Stimulated activated CD8-positive, alpha-beta memory T cell treated with anti-CD3 and anti-CD28 coated beads, Interleukin-4, amount 100 ng/mL, for 1 hour (primary cell): ENCODE results near the gene ZNF836.

Experiments
- DNase-seq, 2 donors: peaks; one replicate each; pipeline ENCODE4 v3.0.0-alpha.2; 2020; ENCODE audit warnings: low read depth in 2 of 2, low spot score in 1 of 2

Gene ZNF836

DNA sequence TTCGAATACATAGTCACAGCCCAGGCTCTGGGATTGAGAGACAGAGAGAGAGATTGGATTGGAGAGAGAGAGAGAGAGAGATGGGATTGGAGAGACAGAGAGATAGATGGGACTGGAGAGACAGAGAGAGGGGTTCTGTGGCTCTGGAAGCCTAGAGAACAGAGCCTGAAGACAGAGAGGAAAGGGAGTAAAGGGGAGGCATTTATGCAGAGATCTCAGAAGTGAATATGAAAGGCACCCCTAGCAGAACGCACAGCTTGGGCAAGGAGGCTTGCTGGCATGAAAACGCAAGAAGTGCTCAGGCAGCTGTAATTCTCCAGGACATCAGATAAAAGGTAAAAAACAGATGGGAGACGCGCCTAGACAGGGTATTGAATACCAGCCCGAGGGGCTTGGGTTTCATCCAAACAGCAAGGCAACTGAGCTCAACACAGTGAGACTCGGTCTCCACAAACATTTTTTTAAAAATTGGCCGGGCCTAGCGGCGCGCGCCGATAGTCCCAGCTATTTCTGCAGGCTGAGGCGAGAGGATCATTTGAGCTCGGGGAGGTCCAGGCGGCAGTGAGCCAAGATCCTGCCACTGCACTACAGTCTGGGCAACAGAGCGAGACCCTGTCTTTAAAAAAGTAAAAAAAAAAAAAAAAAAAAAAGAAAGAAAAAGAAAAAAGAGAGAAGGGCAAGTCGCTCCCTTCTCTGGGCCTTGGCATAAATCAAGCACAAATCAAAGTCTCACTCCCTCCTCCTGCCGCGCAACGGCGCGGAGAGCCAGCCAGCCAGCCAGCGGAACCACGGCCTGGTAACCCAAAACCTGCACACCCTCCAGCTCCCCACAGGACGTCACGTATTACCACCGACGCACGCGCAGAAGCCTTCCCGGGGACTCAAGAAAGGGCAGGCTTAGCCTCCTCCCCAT, 17.7 kb upstream of the ZNF836 start:
- DNase-seq, result no peak

DNA sequence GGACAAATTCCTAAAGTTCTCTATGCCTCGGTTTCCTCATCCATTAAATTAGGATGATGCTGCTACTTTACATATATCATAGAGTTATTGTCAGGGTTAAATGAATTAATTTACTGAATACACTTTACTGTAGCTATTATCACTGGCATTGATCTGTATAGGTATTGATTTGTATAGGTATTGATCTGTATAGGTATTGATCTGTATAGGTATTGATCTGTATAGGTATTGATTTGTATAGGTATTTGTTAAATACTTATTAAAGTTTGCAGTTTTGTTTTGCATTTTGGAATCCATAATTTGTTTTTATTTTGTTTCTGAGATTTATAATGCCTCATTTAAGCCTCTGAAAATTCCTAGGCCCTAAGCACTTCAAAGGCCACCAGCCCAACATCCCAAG, 16.0 kb upstream of the ZNF836 start:
- DNase-seq, result no peak

DNA sequence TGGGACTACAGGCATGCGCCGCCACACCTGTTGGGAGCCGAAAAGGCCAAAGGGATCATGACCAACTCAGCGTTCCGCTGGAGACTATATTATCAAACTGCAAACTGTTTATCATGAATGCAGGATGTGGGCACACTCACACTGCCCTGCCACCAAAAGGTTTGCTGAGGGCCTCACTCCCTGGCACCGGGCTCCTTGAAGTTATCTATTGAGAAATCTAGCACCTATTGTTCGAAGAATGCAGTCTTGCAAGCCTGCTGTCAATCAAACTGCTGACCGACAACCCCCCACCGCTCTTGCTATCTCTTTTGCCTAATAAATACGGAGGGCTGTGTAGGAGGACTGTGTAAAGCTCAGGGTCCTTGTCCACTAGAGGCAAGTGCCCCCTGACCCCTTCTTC, 5.2 kb upstream of the ZNF836 start:
- DNase-seq, result no peak

- DNase-seq, result no peak
Measured at GRCh38 chr19:52172347-52172746, 926 bp upstream of the ZNF836 start.

DNA sequence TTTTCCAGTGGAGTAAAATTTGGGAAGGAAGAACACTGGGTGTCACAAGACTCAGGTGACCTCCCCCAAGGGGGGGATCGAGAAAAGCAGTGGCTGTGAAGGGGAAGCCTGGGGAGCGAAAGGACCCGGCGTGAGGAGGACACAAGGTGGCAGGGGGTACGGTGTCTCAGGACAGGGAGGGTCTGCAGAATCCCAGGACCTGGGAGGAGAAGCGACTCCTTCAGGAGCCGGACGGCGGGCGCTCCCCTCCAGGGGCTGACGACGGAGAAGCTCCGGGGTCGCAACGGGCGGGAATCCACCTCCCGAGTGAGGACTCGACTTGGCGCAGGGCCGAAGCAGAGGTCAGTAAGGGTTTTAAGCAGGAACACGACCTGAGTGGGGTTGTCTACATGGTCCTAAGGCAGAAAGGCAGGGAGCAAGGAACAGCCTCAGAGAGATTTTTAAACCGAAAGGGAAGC, 529 bp downstream of the ZNF836 start:
- DNase-seq, result no peak

GRCh38 chr19:52170304-52170703, 1.1 kb downstream of the ZNF836 start:
- no peak for DNase-seq

GRCh38 chr19:52155596-52156359, 15.6 kb downstream of the ZNF836 start:
- no peak for DNase-seq

DNA sequence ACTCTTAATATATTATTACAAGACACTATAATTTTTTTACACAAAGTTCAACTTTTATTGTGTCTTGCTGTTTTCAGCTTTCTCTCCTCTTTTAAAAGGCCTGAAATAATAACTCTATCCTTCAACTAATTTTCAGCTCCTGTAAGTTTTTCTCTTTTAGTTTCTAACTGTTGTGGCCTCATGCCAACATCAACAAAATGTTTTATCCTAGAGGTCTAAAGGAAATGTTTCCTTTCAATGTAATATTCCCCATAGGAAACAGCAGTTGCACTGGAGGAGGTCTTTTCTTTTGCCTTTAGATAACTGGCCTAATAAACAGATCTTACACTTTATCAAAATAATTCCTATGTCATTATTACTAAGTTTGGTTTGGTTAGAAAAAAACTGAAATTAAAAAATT, 23.2 kb downstream of the ZNF836 start:
- DNase-seq, result no peak

- DNase-seq, result no peak
Measured at GRCh38 chr19:52142001-52142595, 29.3 kb downstream of the ZNF836 start.

GRCh38 chr19:52141203-52141602, 30.2 kb downstream of the ZNF836 start:
- DNase-seq, result no peak

DNA sequence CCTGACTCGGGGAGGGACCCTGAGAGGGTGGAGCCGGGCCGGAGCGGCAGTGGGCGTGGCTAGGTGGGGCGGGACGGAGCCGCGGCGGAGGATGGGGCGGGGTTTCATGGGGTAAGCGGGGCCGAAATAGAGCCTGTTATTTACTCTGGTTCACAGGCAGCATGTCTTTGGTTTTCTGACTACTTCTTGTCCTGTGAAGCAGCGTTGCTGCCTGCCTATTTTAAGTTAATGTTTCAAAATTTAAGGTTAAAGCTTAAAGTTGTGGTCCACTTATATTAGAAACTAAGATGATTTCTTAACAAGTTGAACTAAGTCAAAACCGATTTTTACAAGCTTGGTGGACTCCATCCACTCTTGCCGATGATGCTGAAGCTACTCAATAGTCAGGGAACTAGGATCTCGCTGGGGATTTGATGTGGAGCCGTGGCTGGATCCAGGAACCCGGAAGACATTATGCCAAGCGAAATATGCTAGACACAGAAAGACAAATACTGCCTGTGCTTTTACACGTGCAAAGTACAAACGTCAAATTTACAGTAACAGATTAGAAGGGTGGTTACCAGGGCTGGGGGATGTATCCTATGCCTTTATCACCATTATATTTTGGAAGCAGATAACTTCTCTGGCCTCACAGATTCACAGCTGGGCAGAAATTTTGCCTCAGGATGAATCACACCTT, 31.2 kb downstream of the ZNF836 start:
- DNase-seq, result peak; percentile 94 to 96

- peak; percentile 28 to 61 for DNase-seq
Measured at GRCh38 chr19:52139252-52140031, 32.0 kb downstream of the ZNF836 start, which contains the start of gene ZNF616. TSS of gene ZNF616 (minus strand) at chr19:52139938. CDS start at chr19:52130512, 9,426 bp downstream.

DNA sequence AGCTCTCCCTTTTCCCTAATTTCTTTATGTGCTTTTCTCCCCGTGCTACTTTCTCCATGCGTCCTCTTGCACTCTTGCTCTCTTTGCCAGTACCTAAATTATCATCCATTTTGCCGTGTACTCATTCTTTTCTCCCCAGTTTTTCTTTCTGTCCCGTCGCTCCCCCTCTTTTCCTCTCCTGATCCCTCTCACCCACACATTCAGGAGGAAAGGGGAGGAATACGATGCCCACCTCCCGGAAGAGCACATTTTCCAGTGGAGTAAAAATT, 32.5 kb downstream of the ZNF836 start:
- no peak for DNase-seq

GRCh38 chr19:52138278-52138982, 33.0 kb downstream of the ZNF836 start:
- no peak for DNase-seq

- DNase-seq, result no peak
Measured at GRCh38 chr19:52120286-52120685, 51.1 kb downstream of the ZNF836 start.

GRCh38 chr19:52115526-52116053, 55.8 kb downstream of the ZNF836 start:
- no peak for DNase-seq

DNA sequence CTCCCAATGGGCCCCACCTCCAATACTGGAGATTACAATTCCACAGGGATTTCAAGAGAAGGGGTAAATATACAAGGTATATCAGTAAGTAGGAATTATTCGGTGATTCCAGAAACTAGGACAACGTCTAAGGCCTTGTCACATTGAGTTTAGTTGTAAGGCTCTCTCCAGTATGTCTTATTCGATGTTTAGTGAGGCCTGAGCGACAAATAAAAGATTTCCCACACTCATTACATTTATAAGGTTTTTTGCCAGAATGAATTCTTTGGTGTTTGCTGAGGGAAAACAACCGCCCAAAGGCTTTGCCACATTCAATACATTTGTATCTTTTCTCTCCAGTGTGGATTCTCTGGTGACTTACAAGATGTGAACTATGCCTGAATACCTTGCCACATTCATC, 56.7 kb downstream of the ZNF836 start:
- DNase-seq, result no peak

DNA sequence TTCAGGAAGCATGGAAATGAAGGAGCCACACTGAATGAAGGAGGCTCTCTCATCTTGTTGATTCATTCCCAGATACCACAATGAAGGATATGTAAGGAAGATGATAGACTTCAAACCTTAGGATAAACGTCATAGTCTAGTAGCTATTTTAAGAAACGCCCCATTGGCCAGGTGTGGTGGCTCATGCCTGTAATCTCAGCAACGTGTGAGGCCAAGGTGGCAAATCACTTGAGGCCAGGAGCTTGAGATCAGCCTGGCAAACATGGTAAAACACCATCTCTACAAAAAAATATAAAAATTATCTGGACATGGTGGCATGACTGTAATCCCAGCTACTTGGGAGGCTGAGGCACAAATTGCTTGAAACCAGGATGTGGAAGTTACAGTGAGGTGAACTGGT, 58.8 kb downstream of the ZNF836 start:
- no peak for DNase-seq

DNA sequence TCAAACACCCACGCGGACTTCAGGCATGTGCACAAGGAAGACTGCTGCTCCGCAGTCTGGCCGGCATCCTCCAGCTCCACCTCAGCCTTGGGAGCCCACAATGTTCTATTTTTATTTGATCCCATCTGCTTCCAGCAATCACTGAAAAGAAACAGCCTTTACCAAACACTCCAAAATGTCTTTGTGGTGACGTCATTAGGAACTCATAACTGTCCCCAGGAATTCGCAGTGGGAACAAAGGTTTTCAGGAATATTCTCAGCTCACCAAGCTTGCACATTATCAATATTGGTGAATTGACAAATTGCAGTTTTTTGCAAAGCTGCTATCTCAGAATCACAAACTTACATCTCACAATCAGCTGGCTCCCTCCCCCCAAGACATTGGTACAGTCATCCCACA, 60.6 kb downstream of the ZNF836 start:
- no peak for DNase-seq
